ENCODE results near the gene EPB41L1.

EPB41L1 gene

DNA sequence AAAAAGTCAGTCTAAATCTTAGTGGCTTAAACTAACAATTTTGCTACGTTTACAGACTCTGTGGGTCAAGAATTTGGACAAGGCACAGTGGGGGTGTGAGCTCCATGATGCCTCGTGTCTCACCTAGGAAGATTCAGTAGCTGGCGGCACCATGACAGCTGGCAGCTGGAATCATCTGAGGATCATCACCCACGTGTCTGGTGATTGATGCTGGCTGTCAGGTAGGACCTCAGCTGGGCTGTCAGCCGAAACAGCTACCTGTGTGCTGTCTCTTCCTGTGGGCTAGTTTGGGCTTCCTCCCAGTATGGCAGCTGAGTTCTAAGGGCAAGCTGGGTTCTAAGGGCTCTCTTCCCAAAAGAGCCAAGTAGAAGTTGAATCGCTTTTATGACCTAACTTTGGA is 125.2 kb downstream of the EPB41L1 start:
- no peak for DNase-seq (ENCODE audit: low read depth in 2 of 2)

DNA sequence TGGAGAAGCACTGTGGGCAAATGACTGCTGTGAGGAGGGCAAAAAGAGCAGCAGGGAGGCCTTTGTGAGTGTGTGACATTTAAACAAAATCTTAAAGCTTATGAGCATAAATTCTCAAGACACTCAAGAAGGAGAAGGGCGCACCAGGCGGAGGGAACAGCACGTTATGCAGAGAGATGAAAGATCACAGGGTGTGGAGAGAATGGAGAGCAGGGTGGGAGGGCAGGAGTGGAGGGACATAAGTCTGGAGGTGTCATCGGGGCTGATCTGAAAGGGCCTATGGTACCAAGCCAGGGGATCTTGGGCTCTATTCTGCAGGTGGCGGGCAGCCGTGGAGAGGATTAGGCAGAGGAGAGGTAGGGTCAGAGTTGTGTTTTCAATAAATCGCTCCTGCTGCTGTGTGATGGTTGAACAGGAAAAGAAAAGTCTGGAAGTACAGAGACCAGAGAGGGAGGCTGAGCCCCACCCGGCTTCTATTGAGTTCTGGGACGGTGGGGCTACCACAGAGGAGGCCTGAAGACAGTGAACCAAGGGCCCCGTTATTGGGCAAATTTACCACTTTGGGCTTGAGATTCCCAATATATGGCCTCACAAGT is 127.3 kb downstream of the EPB41L1 start:
- DNase-seq (ENCODE audit: low read depth in 2 of 2) = no peak

All from fibroblast of skin of left quadriceps (primary cell).